ENCODE data around the gene CUEDC1. TPM values are rescaled to one million over a fixed set of nuclear protein-coding genes. Genes with fewer than 3 reads are reported as not detected.

CUEDC1 gene
- total and polyA plus RNA-seq, 2 of the 13 experiments (the other 11 are each of a cell fraction or from before 2014, with no cell fraction given): 7.4 to 12.9 TPM

GRCh38 chr17:57861790-57862693 is 93.2 kb downstream of the CUEDC1 start (continued):
- no peak; the same call in none of the 2 replicates for TF ChIP-seq HOXA5 (CRISPR knock-in tag; IDR thresholded peaks at IDR 0.05)
- TF ChIP-seq ZNF280D (CRISPR knock-in tag; IDR thresholded peaks at IDR 0.05): no peak
- TF ChIP-seq HMG20B (CRISPR knock-in tag; conservative IDR thresholded peaks at IDR 0.05): no peak
- TF ChIP-seq ZNF563 (CRISPR knock-in tag; IDR thresholded peaks at IDR 0.05): peak; percentile 72
- no peak for TF ChIP-seq ZNF484 (CRISPR knock-in tag; IDR thresholded peaks at IDR 0.05; ENCODE audit: borderline replicate concordance, low read depth)
- TF ChIP-seq CBX1 (IDR thresholded peaks at IDR 0.05; ENCODE audit: low read depth): peak; percentile 5
- TF ChIP-seq ZFP41 (CRISPR knock-in tag; IDR thresholded peaks at IDR 0.05; ENCODE audit: borderline replicate concordance): 0 out of 2 replicates have a peak, but pooled peaks have one; percentile 56
- TF ChIP-seq ZNF564 (CRISPR knock-in tag; IDR thresholded peaks at IDR 0.05): peak; percentile 53; the same call in 1 of the 2 replicates
- TF ChIP-seq ZSCAN29 (CRISPR knock-in tag; conservative IDR thresholded peaks at IDR 0.05): no peak; the same call in none of the 2 replicates
- TF ChIP-seq ARID2 (CRISPR knock-in tag; IDR thresholded peaks at IDR 0.05; ENCODE audit: borderline replicate concordance): no peak; the same call in 1 of the 2 replicates
- peak; percentile 90 for TF ChIP-seq DBP (CRISPR knock-in tag; IDR thresholded peaks at IDR 0.05; ENCODE audit: not compliant biosample characterization)
- TF ChIP-seq NR0B2 (CRISPR knock-in tag; IDR thresholded peaks at IDR 0.05): no peak; the same call in none of the 2 replicates
- TF ChIP-seq THAP7 (CRISPR knock-in tag; IDR thresholded peaks at IDR 0.05): no peak; the same call in 1 of the 2 replicates
- TF ChIP-seq ZNF879 (CRISPR knock-in tag; IDR thresholded peaks at IDR 0.05): no peak
- TF ChIP-seq PREB (CRISPR knock-in tag; IDR thresholded peaks at IDR 0.05): peak; percentile 86; the same call in 1 of the 2 replicates
- TF ChIP-seq ZNF446 (CRISPR knock-in tag; IDR thresholded peaks at IDR 0.05): no peak
- TF ChIP-seq HES4 (CRISPR knock-in tag; IDR thresholded peaks at IDR 0.05; ENCODE audit: borderline replicate concordance): peak; percentile 5; the same call in 1 of the 2 replicates
- TF ChIP-seq AGO2 (optimal IDR thresholded peaks at IDR 0.05; ENCODE audit: low read depth, low read length): peak; percentile 94
- TF ChIP-seq NR2F2 (IDR thresholded peaks at IDR 0.05; ENCODE audit: borderline replicate concordance, low read depth): 0 out of 2 replicates have a peak, but pooled peaks have one; percentile 13
- peak; percentile 21; the same call in 1 of the 2 replicates for TF ChIP-seq CCDC6 (CRISPR knock-in tag; IDR thresholded peaks at IDR 0.05)
- TF ChIP-seq ARHGAP35 (CRISPR knock-in tag; IDR thresholded peaks at IDR 0.05; ENCODE audit: borderline replicate concordance): no peak
- TF ChIP-seq ZNF629 (CRISPR knock-in tag; conservative IDR thresholded peaks at IDR 0.05): peak; percentile 56; the same call in 1 of the 2 replicates
- 0 out of 2 replicates have a peak, but pooled peaks have one; percentile 44 for TF ChIP-seq ZNF644 (CRISPR knock-in tag; IDR thresholded peaks at IDR 0.05; ENCODE audit: low read depth)

Measured in HepG2 (cell line).